ENCODE data around the gene PLA1A. TPM values are rescaled to one million over a fixed set of nuclear protein-coding genes. Genes with fewer than 3 reads are reported as not detected.

PLA1A gene
- total and polyA plus RNA-seq, 10 of the 15 experiments (the other 5 are each of a cell fraction or from before 2014, with no cell fraction given) = 2.9 to 106 (median 4.8) TPM

DNA sequence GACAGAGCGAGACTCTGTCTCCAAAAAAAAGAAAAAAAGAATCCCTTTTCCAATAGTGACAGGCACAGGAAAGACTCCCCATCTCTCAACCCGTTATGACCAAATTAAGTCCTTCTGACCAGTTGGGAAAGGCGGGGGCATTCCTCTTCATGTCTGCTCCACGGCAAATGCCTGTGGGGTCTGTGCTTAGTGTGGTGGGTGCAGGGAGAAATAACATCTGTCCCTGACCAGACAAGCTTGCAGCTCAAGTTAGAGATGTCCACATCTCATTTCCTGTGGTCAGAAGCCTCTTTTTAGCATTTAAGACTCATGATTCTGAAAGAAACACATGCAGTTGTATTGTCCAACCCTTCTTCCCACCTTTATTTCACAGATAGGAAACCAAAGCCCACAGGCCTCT lies 16.2 kb downstream of the PLA1A start:
- 42% methylated on average over 3 of the region's 4 CpGs for WGBS (ENCODE audit: insufficient coverage, insufficient replicate concordance, low lambda C conversion rate, missing lambda C conversion rate)
- ATAC-seq = no peak
- FAIRE-seq = no peak

DNA sequence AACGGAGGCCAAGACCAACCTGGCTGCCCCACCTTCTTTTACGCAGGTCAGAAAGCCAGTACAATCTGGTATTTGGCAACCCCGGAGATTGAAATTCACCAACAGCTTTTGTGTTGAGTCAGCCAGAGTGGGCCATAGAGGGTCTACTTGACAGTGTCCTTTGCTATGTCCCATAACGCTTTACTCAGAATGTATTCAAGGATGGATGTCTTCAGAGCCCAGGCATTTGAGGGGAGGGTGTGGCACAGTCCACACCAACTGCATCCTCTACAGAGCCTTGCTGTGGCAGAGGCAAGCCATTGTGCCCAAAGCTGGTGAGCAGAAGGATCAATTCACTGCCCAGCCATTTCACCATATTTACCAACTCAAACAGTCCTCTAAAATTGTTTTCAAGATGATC lies 18.4 kb downstream of the PLA1A start:
- no peak for FAIRE-seq
- TF ChIP-seq, protein P1, sequence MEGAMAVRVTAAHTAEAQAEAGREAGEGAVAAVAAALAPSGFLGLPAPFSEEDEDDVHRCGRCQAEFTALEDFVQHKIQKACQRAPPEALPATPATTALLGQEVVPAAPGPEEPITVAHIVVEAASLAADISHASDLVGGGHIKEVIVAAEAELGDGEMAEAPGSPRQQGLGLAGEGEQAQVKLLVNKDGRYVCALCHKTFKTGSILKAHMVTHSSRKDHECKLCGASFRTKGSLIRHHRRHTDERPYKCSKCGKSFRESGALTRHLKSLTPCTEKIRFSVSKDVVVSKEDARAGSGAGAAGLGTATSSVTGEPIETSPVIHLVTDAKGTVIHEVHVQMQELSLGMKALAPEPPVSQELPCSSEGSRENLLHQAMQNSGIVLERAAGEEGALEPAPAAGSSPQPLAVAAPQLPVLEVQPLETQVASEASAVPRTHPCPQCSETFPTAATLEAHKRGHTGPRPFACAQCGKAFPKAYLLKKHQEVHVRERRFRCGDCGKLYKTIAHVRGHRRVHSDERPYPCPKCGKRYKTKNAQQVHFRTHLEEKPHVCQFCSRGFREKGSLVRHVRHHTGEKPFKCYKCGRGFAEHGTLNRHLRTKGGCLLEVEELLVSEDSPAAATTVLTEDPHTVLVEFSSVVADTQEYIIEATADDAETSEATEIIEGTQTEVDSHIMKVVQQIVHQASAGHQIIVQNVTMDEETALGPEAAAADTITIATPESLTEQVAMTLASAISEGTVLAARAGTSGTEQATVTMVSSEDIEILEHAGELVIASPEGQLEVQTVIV (IDR thresholded peaks at IDR 0.05; ENCODE audit: borderline replicate concordance, partially characterized antibody) = no peak
- no peak for TF ChIP-seq IKZF2 (IDR thresholded peaks at IDR 0.05)
- TF ChIP-seq, protein P2, sequence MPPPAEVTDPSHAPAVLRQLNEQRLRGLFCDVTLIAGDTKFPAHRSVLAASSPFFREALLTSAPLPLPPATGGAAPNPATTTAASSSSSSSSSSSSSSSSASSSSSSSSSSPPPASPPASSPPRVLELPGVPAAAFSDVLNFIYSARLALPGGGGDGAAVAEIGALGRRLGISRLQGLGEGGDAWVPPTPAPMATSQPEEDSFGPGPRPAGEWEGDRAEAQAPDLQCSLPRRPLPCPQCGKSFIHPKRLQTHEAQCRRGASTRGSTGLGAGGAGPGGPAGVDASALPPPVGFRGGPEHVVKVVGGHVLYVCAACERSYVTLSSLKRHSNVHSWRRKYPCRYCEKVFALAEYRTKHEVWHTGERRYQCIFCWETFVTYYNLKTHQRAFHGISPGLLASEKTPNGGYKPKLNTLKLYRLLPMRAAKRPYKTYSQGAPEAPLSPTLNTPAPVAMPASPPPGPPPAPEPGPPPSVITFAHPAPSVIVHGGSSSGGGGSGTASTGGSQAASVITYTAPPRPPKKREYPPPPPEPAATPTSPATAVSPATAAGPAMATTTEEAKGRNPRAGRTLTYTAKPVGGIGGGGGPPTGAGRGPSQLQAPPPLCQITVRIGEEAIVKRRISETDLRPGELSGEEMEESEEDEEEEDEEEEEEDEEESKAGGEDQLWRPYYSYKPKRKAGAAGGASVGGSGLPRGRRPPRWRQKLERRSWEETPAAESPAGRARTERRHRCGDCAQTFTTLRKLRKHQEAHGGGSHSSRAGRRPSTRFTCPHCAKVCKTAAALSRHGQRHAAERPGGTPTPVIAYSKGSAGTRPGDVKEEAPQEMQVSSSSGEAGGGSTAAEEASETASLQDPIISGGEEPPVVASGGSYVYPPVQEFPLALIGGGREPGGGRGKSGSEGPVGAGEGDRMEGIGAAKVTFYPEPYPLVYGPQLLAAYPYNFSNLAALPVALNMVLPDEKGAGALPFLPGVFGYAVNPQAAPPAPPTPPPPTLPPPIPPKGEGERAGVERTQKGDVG (CRISPR knock-in tag; IDR thresholded peaks at IDR 0.05) = no peak

More for the DNA sequence above, 16.2 kb downstream of the PLA1A start:
- ChIA-PET RAD21 (ENCODE audit: unreplicated experiment) (interaction anchor here (0.7 kb wide), 1 partner anchor 62 kb away, joined by 4 read pairs; no protein-coding TSS in a partner anchor), POLR2A (interaction anchor here (0.6 to 2.0 kb wide), 3 partner anchors 34 to 120 kb away, joined by 3 to 4 read pairs (median 3); no protein-coding TSS in a partner anchor), SMC1A (ENCODE audit: uncharacterized antibody, unreplicated experiment) (no interaction called here), CTCF (interaction anchor here (1.0 to 1.9 kb wide), 3 partner anchors 13 to 83 kb away, joined by 4 to 6 read pairs (median 4); no protein-coding TSS in a partner anchor)
- Histone ChIP-seq H3K4me2 (ENCODE audit: control insufficient read depth, insufficient read depth) (no peak overlapping the region), H3K36me3 (ENCODE audit: control insufficient read depth in 2 of 2, insufficient read depth in 2 of 2, low read length in 1 of 2) (peaks cover 0 to 5% of the 10 kb centered on the region in 2 experiments; a peak in 2 of 4 replicates), H3K27ac (ENCODE audit: control insufficient read depth, insufficient read depth) (no peak overlapping the region), H3K27me3 (replicated peaks in 1 of 2; ENCODE audit: control insufficient read depth in 2 of 2, insufficient read depth in 2 of 2, low read length in 1 of 2) (no peaks in the 10 kb centered on the region), H4K20me1 (ENCODE audit: control insufficient read depth, insufficient read depth) (no peaks in the 10 kb centered on the region), H3K9ac (ENCODE audit: control insufficient read depth, insufficient read depth, low read length) (no peak overlapping the region), H3K9me3 (replicated peaks; ENCODE audit: control insufficient read depth, insufficient read depth, low read length) (no peaks in the 10 kb centered on the region; the same call in 2 of the 3 replicates), H2AFZ (ENCODE audit: control insufficient read depth, low read depth, low read length) (no peak overlapping the region), H3K4me3 (no peak overlapping the region), H3K4me1 (ENCODE audit: control insufficient read depth, insufficient read depth, low read length) (0 out of 2 replicates have a peak, but pooled peaks cover 5% of the 10 kb centered on the region), H3K79me2 (ENCODE audit: control insufficient read depth, insufficient read depth, low read length) (no peaks in the 10 kb centered on the region)
- intact Hi-C loops (cut with micrococcal nuclease; ENCODE audit: unreplicated experiment) (no loop called here), in situ Hi-C loops (cut with MboI) (no loop called here)
- no peak for DNase-seq (ENCODE audit: low read depth, low spot score)
- BruUV-seq (replicated peaks) = no TSS peak
- TF ChIP-seq NFIC (IDR thresholded peaks at IDR 0.05; ENCODE audit: low read depth, low read length) (peak; percentile 40; the same call in 1 of the 2 replicates), RUNX3 (IDR thresholded peaks at IDR 0.05; ENCODE audit: low read length) (peak; percentile 58), STAT3 (IDR thresholded peaks at IDR 0.05; ENCODE audit: low read depth, low read length) (no peak), RB1 (IDR thresholded peaks at IDR 0.05; ENCODE audit: borderline replicate concordance) (no peak), TCF12 (IDR thresholded peaks at IDR 0.05; ENCODE audit: low read depth, low read length) (0 out of 2 replicates have a peak, but pooled peaks have one; percentile 10), SP1 (IDR thresholded peaks at IDR 0.05; ENCODE audit: low read depth, low read length) (no peak)
- TF ChIP-seq, protein P3, sequence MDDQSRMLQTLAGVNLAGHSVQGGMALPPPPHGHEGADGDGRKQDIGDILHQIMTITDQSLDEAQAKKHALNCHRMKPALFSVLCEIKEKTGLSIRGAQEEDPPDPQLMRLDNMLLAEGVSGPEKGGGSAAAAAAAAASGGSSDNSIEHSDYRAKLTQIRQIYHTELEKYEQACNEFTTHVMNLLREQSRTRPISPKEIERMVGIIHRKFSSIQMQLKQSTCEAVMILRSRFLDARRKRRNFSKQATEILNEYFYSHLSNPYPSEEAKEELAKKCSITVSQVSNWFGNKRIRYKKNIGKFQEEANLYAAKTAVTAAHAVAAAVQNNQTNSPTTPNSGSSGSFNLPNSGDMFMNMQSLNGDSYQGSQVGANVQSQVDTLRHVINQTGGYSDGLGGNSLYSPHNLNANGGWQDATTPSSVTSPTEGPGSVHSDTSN (IDR thresholded peaks at IDR 0.05; ENCODE audit: insufficient replicate concordance, low read depth, low read length) = no peak

More for the DNA sequence above, 18.4 kb downstream of the PLA1A start:
- CTCF ChIA-PET = no interaction called here
- Histone ChIP-seq H3K79me2 (ENCODE audit: control insufficient read depth, insufficient read depth, low read length) (no peaks in the 10 kb centered on the region), H3K4me3 (no peak overlapping the region), H4K20me1 (ENCODE audit: control insufficient read depth, insufficient read depth) (no peaks in the 10 kb centered on the region), H3K4me1 (ENCODE audit: control insufficient read depth, insufficient read depth, low read length) (0 out of 2 replicates have a peak, but pooled peaks cover 5% of the 10 kb centered on the region), H2AFZ (ENCODE audit: control insufficient read depth, low read depth, low read length) (no peak overlapping the region), H3K9me3 (replicated peaks; ENCODE audit: control insufficient read depth, insufficient read depth, low read length) (no peaks in the 10 kb centered on the region; the same call in 2 of the 3 replicates), H3K4me2 (ENCODE audit: control insufficient read depth, insufficient read depth) (no peak overlapping the region), H3K9ac (ENCODE audit: control insufficient read depth, insufficient read depth, low read length) (no peak overlapping the region), H3K27me3 (replicated peaks in 1 of 2; ENCODE audit: control insufficient read depth in 2 of 2, insufficient read depth in 2 of 2, low read length in 1 of 2) (no peaks in the 10 kb centered on the region), H3K36me3 (ENCODE audit: control insufficient read depth in 2 of 2, insufficient read depth in 2 of 2, low read length in 1 of 2) (peaks cover 0 to 3% of the 10 kb centered on the region in 2 experiments; a peak in 2 of 4 replicates), H3K27ac (ENCODE audit: control insufficient read depth, insufficient read depth) (no peak overlapping the region)
- 100% methylated on average over 4 of the region's 4 CpGs for WGBS (ENCODE audit: insufficient coverage, insufficient replicate concordance, low lambda C conversion rate, missing lambda C conversion rate)
- in situ Hi-C loops (cut with MboI) = no loop called here
- RAD21 ChIA-PET (ENCODE audit: unreplicated experiment) = no interaction called here
- DNase-seq (ENCODE audit: low read depth, low spot score) = no peak
- no peak for ATAC-seq
- no TSS peak for BruUV-seq (replicated peaks)
- intact Hi-C loops (cut with micrococcal nuclease; ENCODE audit: unreplicated experiment) = no loop called here
- POLR2A ChIA-PET = no interaction called here
- SMC1A ChIA-PET (ENCODE audit: uncharacterized antibody, unreplicated experiment) = no interaction called here

Measured in GM12878 (cell line).